GM13976 (cell line): ENCODE measurements around the gene GLIS1.
"Not testable (repeated sequence)": the region's sequence is repeated elsewhere in the genome, so short reads cannot be mapped to it uniquely, and the experiment has no call there.

Experiments
- DNase-seq: peaks from one replicate; pipeline ENCODE4 v3.0.0; 2012; ENCODE audit warnings: low spot score
- in situ Hi-C: fragments of 300-500 bp; cut with MboI; formaldehyde crosslinking; loops from one replicate; pipeline ENCODE4 v1.12.0; 2022; ENCODE audit warnings: low sequenced_read_pairs, mixed read lengths, inconsistent platforms; ENCODE audit not compliant: unreplicated experiment
- TF ChIP-seq, protein P1 (sequence below): IDR thresholded peaks from 2 replicates; pipeline ENCODE4 v1.5.1; 2012; ENCODE audit warnings: borderline replicate concordance, mild to moderate bottlenecking; ENCODE audit not compliant: insufficient read depth; ENCODE audit errors: extremely low read depth, missing control alignments, control extremely low read depth

Gene GLIS1

DNA sequence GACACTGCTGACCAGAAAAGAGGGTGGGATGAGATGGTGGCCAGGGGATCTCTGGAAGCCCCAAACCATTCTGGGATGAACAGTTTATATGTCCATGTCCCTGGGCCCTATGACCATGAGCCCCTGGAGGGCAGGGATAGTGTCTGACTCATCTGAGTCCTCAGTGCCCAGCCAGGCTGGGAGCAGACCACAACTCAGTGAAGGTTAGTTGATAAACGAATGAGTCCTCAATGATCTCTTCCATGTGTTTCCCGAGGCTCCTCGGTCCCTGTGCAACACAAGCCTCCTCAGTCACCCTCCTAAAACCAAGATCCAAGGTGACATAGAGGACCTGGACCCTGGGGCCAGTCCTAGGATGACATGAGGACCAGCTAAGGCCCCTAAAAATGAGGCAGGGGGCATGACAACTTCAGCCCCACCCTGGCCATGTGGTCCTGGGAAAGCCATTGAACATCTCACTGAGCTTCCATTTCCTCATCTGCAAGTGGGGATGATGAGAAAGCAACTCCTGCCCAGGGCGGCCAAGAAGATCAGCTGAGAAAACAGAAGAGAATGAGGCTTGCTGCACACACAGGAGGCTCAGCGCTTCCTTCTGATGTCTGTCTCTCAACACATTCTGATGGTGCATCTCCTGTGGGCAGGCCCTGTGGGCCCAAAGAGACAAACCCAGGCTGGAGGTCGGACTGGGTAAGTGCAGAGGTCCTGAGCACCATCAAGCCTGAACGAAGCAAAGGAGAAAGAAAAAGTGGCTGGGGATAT lies 86.3 kb downstream of the GLIS1 start:
- no peak for DNase-seq
- in situ Hi-C loops = no loop called here
- TF ChIP-seq, protein P1, sequence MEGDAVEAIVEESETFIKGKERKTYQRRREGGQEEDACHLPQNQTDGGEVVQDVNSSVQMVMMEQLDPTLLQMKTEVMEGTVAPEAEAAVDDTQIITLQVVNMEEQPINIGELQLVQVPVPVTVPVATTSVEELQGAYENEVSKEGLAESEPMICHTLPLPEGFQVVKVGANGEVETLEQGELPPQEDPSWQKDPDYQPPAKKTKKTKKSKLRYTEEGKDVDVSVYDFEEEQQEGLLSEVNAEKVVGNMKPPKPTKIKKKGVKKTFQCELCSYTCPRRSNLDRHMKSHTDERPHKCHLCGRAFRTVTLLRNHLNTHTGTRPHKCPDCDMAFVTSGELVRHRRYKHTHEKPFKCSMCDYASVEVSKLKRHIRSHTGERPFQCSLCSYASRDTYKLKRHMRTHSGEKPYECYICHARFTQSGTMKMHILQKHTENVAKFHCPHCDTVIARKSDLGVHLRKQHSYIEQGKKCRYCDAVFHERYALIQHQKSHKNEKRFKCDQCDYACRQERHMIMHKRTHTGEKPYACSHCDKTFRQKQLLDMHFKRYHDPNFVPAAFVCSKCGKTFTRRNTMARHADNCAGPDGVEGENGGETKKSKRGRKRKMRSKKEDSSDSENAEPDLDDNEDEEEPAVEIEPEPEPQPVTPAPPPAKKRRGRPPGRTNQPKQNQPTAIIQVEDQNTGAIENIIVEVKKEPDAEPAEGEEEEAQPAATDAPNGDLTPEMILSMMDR = no peak

DNA sequence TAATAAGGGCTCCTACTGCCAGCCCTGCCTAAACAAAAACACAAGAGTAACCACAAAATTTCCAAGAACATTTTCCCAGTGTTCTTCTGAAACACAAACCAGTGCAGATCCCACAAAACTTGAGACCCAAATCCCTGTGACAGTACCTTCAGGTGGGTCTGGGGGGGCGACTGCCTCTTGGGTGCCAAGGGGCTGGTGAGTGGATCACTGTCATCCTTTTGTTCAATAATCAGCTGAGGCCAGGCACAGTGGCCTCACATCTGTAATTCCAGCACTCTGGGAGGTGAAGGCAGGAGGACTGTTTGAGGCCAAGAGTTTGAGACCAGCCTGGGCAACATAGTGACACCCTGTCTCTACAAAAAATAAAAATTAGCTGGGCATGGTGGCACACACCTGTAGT lies 87.6 kb downstream of the GLIS1 start:
- TF ChIP-seq, protein P1 = no peak
- no peak for DNase-seq
- in situ Hi-C loops = no loop called here

DNA sequence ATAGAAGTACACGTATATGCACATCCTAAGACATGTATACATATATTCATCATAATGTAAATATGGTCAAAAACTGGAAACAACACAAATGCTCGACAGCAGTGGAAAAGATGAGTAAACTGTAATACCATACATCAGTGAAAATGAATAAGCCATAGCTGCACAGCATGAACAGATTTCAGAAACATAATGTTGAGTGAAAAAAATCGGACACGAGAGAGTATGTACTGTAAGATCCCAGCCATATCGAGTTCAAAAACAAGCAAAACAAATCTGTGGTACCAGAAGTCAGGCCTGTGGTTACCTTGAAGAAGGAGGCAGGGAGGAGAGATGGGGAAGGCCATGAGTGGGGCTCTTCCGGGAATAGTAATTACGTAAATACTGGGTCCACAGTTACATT lies 90.4 kb downstream of the GLIS1 start:
- no peak for DNase-seq
- TF ChIP-seq, protein P1 = no peak
- in situ Hi-C loops = no loop called here

DNA sequence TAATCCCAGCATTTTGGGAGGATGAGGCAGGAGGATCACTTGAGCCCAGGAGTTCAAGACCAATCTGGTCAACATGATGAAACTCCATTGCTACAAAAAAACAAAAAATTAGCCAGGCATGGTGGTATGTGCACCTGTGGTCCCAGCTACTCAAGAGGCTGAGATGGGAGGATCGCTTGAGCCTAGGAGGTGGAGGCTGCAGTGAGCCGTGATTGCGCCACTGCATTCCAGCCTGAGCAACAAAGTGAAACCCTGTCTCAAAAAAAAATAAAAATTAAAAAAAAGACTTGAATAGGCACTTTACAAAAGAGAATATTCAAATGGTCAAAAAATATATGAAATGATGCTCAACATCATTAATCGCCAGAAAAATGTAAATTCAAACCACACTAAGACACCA lies 91.0 kb downstream of the GLIS1 start:
- in situ Hi-C loops, DNase-seq: not testable (repeated sequence)

DNA sequence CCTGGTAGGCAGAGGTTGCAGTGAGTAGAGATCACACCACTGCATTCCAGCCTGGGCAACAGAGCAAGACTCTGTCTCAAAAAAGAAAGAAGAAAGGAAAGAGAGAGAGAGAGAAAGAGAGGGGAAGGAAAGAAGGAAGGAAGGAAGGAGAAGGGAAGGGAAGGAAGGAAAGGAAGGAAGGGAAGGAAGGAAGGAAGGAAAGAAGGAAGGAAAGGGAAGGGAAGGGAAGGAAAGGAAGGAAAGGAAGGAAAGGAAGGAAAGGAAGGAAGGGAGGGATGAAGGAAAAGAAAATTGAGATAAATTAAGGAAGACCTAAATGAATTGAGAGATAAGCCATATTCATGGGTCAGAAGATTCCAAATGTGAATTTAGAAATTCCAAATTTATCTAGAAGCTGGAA lies 92.2 kb downstream of the GLIS1 start:
- DNase-seq = no peak
- TF ChIP-seq, protein P1 = no peak
- in situ Hi-C loops = no loop called here

DNA sequence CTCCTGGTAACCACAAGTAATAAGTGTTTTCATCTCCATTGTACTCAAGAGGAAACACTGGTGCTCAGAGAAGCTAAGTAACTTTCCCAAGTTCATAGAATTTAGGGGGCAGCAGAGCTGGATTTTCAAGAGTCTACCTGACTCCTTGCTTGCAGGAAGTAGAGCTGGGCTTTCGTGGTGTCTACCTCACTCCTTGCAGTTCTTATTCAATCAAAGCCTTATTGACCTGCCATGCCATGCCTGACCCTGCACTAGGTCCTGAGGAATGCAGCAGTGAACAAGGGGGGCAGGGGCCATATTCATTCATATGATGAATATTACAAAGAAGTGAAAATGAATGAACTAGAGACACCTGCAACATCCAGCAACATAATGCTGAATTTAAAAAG lies 93.3 kb downstream of the GLIS1 start:
- TF ChIP-seq, protein P1 = no peak
- in situ Hi-C loops = no loop called here
- DNase-seq = no peak

DNA sequence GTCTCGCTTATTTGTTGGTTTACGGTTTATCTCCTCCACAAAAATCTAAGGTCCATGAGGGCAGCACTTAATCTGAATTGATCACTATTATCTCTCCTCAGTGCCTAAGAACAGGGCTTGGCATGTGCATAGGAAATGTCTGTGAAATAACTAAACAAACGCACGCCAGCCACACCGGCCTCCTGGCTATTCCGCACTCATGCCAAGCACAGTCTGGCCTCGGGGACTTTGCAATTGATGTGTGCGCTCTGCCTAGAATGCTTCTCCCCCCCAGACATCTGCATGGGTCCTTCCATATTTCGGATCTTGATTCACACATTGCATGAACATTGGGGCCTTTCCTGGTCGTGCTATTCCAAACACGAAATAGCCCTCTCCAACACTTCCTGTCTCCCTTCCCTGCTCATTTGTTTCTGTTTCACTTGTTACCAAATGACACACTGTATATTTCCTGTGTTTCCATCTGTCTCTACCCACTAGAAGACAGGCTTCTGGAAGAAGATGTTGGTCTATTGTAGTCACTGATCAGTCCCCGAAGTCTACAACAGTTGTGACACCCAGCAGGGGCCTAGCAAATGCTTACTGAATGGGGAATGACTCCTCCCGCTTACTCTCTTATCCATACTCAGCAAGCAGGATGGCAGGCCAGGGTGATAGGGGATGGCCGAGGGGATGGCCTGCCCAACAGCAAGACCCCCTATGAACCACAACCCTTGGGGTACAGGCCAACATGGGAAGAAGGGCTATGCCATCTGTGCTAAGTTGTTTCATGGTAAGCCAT lies 93.9 kb downstream of the GLIS1 start:
- in situ Hi-C loops = no loop called here
- TF ChIP-seq, protein P1 = no peak

More for the DNA sequence above, 93.9 kb downstream of the GLIS1 start:
- DNase-seq = no peak
